ENCODE results near the gene CCIN.
"Not testable (repeated sequence)": the region's sequence is repeated elsewhere in the genome, so short reads cannot be mapped to it uniquely, and the experiment has no call there.

Gene CCIN
- 0.18 to 0.49 (median 0.46) reads per million in 4 experiments for total RNA-seq

GRCh38 chr9:36169166-36169565 lies at the start of gene CCIN:
Gene CCIN, plus strand, starts transcription at chr9:36169388. Its CDS starts 115 bp downstream, at chr9:36169503.
- no peak for DNase-seq

GRCh38 chr9:36119476-36119875 lies 49.7 kb upstream of the CCIN start:
- no peak for DNase-seq

- no peak for DNase-seq
Measured at GRCh38 chr9:36120705-36121104, 48.5 kb upstream of the CCIN start.

- no peak for DNase-seq
Measured at GRCh38 chr9:36121971-36122370, 47.2 kb upstream of the CCIN start.

GRCh38 chr9:36123515-36123914 lies 45.7 kb upstream of the CCIN start:
- DNase-seq, result no peak

DNA sequence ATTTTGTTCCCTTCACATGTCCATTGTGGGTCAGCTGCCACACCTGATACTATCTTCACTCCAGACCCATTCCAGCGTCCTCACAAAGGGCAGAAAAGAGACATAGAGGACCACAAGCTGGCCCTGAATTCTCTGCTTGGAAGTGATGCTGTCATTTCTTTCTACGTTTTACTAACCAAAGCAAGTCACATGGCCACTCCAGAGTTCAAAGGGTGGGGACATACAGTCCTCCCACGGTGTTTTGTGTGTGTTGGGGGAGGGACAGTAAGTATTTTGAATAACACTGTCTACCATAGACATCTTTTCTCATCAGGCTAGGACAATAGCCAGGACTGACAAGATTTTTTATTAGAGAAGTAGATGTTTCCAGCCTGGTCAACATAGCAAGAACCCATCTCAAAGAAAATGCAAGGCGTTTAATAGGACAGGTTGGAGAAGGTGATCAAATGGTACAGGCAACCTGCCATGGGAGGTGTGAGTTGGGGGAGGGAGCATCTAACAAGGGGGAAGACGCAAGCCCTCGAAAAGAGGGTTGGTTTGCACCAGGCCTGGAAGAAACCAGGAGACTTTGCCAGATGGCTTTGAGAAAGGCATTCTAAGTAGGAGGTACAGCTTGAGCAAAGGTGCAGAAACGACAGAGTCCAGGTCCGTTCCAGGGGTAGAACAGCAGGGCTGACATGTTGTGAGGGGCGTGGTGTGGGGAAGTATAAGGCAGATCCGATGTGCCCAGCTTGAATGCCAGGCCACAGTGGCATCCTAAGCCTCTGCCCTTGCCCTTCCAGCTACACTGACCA lies 43.9 kb upstream of the CCIN start:
- no peak for DNase-seq

DNA sequence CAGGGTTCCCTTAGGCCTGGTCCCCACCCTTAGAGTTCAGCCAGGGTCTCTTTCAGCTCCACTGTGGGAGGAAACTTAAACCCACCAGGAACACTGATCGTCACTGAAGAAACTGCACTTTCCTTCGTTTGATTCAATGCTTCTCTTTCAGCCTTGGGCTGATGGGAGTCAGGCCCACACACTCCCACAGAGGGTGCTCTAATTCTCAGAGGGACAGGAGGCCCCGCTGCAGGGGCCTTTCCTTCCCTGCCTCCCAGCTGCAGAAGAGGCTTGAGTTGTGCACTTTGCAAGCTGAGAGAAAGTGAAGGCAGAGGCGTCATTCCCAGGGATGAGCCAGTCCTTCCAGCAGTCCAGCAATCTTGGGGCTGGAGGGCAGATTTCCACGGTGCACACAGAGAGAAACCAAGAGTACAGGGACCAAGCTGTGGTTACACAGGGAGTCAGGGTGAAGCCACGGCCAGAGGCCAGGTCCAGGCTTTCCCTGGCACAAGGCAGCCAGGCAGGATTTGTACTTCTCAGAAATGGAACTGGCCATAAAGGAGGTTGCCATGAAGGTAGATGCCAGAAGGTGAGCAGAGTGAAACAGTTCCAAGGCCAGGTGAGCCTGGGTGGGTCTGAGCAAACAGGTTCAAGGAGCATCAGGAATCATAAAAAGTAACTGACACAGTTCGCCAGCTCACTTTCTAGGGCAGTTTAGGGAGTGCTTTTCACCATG lies 43.0 kb upstream of the CCIN start:
- no peak for DNase-seq

GRCh38 chr9:36127652-36128244 lies 41.4 kb upstream of the CCIN start:
- no peak for DNase-seq

DNA sequence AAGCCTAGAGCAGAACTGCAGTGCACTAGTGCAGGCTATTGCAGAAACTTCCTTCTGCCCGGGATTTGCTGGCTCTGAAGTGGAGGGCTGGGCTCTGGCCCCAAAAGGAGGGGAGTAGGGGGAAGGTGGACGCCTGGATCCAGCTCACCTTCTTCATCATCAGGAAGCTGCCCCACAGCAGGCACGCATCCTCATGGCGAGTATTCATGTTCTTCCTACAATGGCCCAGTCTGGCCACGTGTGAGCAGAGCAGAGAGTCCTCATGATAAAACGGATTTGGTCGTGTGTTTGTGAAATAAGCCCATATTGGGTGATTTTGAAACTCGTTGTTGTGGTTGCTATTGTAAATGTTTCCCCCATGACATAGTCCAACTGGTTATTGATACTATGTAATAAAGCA lies 40.8 kb upstream of the CCIN start:
- DNase-seq, result no peak

GRCh38 chr9:36129139-36129538 lies 40.0 kb upstream of the CCIN start:
- no peak for DNase-seq

- DNase-seq, result not testable (repeated sequence)
Measured at GRCh38 chr9:36131666-36132065, 37.5 kb upstream of the CCIN start.

GRCh38 chr9:36132086-36132485 lies 37.1 kb upstream of the CCIN start:
- no peak for DNase-seq

- DNase-seq, result no peak
Measured at GRCh38 chr9:36134761-36135505, 34.3 kb upstream of the CCIN start.

- no peak for DNase-seq
Measured at GRCh38 chr9:36135741-36136271, 33.4 kb upstream of the CCIN start.

DNA sequence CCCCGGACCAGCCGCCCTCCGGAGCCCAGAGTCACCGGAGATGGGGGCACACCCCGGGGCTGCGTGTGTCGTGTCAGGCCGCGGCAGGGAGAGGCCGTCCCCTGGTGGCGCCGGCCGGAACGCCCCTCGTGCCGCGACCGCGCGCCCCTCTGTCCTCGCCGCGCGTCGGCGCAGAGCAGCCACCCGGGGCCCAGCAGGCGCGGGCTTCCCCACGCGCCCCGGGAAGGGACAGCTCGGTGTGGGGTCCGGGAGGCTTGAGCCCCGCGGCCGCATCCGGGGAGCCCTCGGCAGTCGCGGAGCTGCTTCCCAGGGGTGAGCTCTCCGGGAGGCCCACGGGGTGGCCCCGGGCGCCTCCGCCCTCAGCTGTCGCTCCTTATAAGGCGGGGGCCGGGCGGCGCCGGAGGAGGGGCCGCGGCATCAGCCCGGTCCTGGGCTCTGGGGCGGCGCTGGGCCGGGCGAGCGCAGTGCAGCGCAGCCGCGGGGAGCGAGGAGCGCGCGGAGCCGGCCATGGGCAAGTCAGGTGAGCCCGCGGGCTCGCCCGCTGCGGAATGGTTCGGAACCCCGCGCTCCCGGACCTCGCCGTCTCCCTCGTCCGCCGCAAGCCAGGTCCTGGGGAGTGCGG lies 32.8 kb upstream of the CCIN start, which contains the start of gene GLIPR2:
Gene GLIPR2 (plus strand): TSS at position 462 of the 622 bp plus-strand sequence. CDS start 46 bp downstream, at position 508.
- DNase-seq, result peak; percentile 62

DNA sequence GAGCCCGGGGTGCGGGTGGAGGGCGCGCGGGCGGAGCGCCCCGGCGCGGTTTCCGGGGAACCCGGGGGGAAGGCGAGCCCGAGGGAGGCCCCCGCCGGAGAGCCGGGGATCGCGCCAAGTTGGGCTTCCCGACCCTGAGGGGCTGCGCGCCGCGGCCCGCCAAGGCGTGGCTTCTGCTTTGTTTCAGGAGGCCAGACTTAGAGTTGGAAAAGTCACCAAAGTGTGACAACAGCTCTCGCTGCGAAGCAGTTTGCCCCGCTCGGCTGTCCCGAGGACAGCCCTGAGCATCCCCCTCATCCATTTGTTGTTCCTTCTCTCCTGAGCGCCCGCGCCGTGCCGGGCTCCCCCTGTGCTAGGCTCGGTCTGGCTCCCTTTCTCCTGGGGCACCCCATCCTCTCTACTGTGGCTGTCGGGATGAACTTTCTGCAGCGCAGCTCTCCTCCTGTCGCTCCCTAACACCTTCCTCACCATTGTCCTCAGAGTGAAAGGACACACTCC lies 32.2 kb upstream of the CCIN start:
- no peak for DNase-seq

- DNase-seq, result no peak
Measured at GRCh38 chr9:36137392-36138004, 31.7 kb upstream of the CCIN start.

- no peak for DNase-seq
Measured at GRCh38 chr9:36138496-36138895, 30.7 kb upstream of the CCIN start.

- DNase-seq, result no peak
Measured at GRCh38 chr9:36138901-36139300, 30.3 kb upstream of the CCIN start.

DNA sequence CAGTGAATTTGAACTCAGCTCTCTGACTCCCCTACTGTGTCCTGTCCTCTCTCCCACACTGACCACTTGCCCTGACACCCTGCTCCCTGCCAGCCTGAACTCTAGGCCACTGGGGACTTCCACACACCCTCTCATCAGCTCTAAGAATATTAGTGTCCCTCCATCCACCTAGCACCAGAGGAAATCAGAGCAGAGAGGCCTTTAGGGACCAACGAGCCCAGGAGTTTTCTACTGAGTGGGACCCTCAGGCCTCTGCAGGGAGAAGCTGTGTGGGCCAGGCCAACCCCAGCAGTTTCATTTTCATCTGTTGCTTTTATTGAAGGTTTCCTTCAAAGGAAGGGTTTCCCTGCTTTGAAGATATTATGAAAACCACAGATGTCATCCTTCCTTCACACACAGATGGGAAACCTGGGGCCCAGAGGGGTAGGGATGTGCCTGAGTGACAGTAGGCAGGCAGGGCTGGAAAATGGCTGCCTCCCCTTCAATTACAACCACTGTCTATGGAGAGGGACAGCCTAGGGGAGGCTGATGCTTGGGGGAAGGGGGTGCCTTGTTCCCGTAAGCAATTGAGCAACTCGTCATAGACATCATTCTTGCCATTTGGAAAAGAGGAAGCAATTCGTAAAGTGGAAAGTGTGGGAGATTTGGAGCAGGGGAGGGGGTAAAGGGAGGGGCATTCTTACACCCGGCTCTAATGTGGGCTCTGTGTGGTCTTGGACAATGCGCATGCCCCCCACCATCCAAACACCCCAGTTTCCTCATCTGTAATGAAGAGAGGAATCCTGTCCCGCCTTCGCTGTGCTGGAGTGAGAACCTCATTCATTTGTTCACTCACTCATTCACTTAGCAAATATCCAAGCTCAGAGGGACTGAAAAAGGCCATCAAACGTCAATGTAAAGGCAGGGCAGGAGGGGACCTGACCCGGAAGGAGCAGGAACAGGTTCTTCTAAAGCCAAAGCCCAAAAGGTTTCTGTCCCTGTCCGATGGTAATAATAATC lies 28.8 kb upstream of the CCIN start:
- no peak for DNase-seq

Data from effector CD8-positive, alpha-beta T cell (primary cell).